C4-2B (cell line): ENCODE measurements around the gene CLDN9.

ENCODE experiments used
- ZFX ChIP-seq: fragments of 450-650 bp; IDR thresholded peaks from 2 replicates; pipeline ENCODE4 v1.6.1; 2017
- TF ChIP-seq, protein P1 (sequence below): fragments of 450-650 bp; conservative IDR thresholded peaks from 2 replicates; pipeline ENCODE4 v1.5.1; 2017; ENCODE audit warnings: mild to moderate bottlenecking

DNA sequence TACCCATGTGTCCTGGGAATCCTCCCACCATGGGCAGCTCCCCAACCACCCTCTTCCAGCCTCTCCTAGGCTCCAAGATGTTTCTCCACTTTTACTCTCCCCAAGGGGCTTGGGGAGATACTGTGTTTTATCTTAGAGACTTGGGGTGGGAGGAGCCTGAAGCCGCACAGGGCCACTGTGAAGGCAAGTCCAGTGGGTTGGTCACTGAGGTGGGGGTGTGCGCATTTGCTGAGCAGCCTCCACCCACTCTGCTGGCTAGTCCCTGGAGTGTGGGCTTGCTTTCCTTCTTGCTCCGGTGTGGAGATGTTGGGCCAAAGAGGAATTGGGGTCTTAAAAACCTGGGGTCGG, 4.1 kb upstream of the CLDN9 start:
- TF ChIP-seq, protein P1, sequence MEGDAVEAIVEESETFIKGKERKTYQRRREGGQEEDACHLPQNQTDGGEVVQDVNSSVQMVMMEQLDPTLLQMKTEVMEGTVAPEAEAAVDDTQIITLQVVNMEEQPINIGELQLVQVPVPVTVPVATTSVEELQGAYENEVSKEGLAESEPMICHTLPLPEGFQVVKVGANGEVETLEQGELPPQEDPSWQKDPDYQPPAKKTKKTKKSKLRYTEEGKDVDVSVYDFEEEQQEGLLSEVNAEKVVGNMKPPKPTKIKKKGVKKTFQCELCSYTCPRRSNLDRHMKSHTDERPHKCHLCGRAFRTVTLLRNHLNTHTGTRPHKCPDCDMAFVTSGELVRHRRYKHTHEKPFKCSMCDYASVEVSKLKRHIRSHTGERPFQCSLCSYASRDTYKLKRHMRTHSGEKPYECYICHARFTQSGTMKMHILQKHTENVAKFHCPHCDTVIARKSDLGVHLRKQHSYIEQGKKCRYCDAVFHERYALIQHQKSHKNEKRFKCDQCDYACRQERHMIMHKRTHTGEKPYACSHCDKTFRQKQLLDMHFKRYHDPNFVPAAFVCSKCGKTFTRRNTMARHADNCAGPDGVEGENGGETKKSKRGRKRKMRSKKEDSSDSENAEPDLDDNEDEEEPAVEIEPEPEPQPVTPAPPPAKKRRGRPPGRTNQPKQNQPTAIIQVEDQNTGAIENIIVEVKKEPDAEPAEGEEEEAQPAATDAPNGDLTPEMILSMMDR, result no peak
- no peak for TF ChIP-seq ZFX
